Endothelial cell of umbilical vein (primary cell): ENCODE measurements around the gene DPPA2.

Experiments used
- CTCF ChIP-seq, 2 donors: IDR thresholded peaks; 1 replicate in 1 of 2; 2 replicates in 1 of 2; pipeline ENCODE4 v1.5.1; 2011; ENCODE audit warnings: low read length in 2 of 2, mild to moderate bottlenecking in 2 of 2, moderate library complexity in 2 of 2, control low read depth in 1 of 2, inconsistent platforms in 1 of 2, low read depth in 1 of 2; ENCODE audit not compliant: insufficient read depth in 1 of 2; ENCODE audit errors: extremely low read depth in 1 of 2
- EZH2 ChIP-seq: IDR thresholded peaks from 2 replicates; pipeline ENCODE4 v1.6.1; 2012; ENCODE audit warnings: borderline replicate concordance, low read depth, mild to moderate bottlenecking, moderate library complexity, low read length, inconsistent platforms; ENCODE audit not compliant: severe bottlenecking
- FOS ChIP-seq: IDR thresholded peaks from 2 replicates; pipeline ENCODE4 v1.6.1; 2011; ENCODE audit warnings: mild to moderate bottlenecking, low read length, moderate library complexity, borderline replicate concordance; ENCODE audit not compliant: insufficient read depth
- GATA2 ChIP-seq: IDR thresholded peaks from 2 replicates; pipeline ENCODE4 v1.7.0; 2011; ENCODE audit warnings: low read depth, mild to moderate bottlenecking, moderate library complexity, mixed read lengths, low read length; ENCODE audit not compliant: insufficient read length, insufficient read depth
- JUN ChIP-seq: IDR thresholded peaks from 2 replicates; pipeline ENCODE4 v1.6.1; 2011; ENCODE audit warnings: borderline replicate concordance, low read depth; ENCODE audit not compliant: insufficient read length, insufficient read depth
- MAX ChIP-seq: IDR thresholded peaks from 2 replicates; pipeline ENCODE4 v1.6.1; 2011; ENCODE audit not compliant: insufficient read depth, insufficient read length
- MYC ChIP-seq: IDR thresholded peaks from one replicate; pipeline ENCODE4 v1.6.1; 2011; ENCODE audit warnings: mild to moderate bottlenecking, low read depth, low read length
- POLR2A ChIP-seq: IDR thresholded peaks from 2 replicates; pipeline ENCODE4 v1.6.1; 2012; ENCODE audit warnings: low read depth, mild to moderate bottlenecking, control low read depth, low read length
- POLR2AphosphoS5 ChIP-seq: IDR thresholded peaks from 2 replicates; pipeline ENCODE4 v1.6.1; 2012; ENCODE audit warnings: low read depth, mild to moderate bottlenecking, control low read depth, low read length, moderate library complexity; ENCODE audit not compliant: insufficient read depth

- TF ChIP-seq POLR2AphosphoS5 (no peak), MYC (no peak), CTCF (IDR thresholded peaks at IDR 0.05; ENCODE audit: extremely low read depth in 1 of 2, insufficient read depth in 1 of 2, low read depth in 1 of 2, low read length in 2 of 2) (no peak), EZH2 (no peak), MAX (no peak), POLR2A (no peak), FOS (no peak), JUN (no peak), GATA2 (no peak)
These were observed 38.2 kb downstream of the DPPA2 start for GRCh38 chr3:109278141-109278540.
